Measurements from ENCODE around the gene DENND10.

GRCh38 chr10:119183664-119184412, 79.9 kb downstream of the DENND10 start:
- TF ChIP-seq CTCF (IDR thresholded peaks at IDR 0.05), result no peak
- TF ChIP-seq POLR2A (IDR thresholded peaks at IDR 0.05), result no peak
